Esophagus squamous epithelium (tissue), 4 donors: Measurements from ENCODE around the gene PSMD6.

ENCODE experiments used
- CTCF ChIP-seq, 6 experiments: fragments of 450-650 bp in 4 of 6; fragments of 200-600 bp in 2 of 6; sonication (generic) in 2 of 6; IDR thresholded peaks; one replicate each; pipeline ENCODE4 v1.5.1; 2016 to 2019; ENCODE audit warnings: antibody characterized with exemption in 6 of 6, mild to moderate bottlenecking in 4 of 6, moderate library complexity in 4 of 6
- POLR2A ChIP-seq, 4 donors: fragments of 450-650 bp; IDR thresholded peaks; one replicate each; pipeline ENCODE4 v1.6.1; 2017; ENCODE audit warnings: antibody characterized with exemption in 4 of 4, mild to moderate bottlenecking in 4 of 4, moderate library complexity in 3 of 4

GRCh38 chr3:63986831-63987230 is 36.5 kb downstream of the PSMD6 start:
- no peak for TF ChIP-seq POLR2A (IDR thresholded peaks at IDR 0.05)
- TF ChIP-seq CTCF (IDR thresholded peaks at IDR 0.05), result no peak
